HG03520 (cell line): Measurements from ENCODE around the gene STRN.
"Not testable (repeated sequence)": the region's sequence is repeated elsewhere in the genome, so short reads cannot be mapped to it uniquely, and the experiment has no call there.

Source experiments
- ATAC-seq: cut with Tn5 transposase; IDR thresholded peaks from one replicate; pipeline ENCODE4 v1.9.1; 2021; ENCODE audit warnings: mild to moderate bottlenecking, moderate library complexity; ENCODE audit not compliant: unreplicated experiment

The STRN gene

DNA sequence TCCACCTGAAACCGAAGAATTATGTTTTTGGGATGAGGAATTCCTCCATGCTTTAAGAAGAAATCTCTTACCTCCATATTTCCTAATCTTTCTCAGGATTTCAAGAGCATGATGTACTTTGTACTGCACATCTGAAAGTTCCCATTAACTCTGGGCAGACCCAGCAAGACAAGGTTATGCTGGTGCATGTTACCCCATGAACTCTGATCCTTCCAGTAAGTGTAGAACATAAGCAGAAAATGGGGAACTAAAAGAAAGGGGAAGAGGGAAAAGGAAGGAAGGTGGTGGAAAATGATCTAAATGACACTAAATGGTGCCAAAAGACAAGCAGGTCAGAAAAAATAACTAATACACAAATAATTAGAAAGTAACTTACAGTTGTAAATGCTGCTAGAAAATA, 50.7 kb downstream of the STRN start:
- ATAC-seq = no peak

DNA sequence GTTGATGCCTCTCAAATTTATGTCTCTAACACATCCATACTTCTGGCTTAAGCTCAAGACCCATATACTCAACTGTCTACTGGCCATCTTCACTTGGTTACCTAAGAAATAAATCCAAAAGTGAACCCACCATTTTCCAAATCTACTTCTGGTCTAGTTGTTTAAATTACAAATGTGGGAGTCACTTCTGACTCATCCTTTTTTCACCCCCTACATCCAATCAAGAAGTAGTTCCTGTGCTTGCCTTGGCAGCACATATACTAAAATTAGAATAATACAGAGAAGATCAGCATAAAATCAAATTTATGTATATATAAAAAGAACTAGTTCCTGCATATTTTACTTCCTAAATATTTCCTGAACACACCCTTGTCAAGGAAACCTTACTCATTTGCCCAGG, 53.6 kb downstream of the STRN start:
- no peak for ATAC-seq

DNA sequence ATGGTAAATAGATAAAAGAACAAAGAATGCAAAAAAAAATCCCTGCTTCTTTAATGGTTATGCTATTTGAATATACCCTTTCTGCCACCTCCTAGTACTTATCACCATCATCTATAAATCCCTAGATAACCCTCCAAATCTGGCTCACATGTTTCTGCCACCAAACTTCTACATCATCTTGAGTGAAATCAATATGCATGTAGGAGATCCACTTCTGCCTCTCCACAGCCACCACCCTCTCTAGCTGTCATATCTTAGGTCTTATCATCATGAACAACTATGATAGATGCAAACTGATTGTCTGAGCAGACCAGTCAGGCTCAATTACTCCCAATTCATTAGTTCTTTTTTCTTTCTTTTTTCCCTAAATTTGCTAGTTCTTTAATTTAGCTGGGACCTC, 55.3 kb downstream of the STRN start:
- no peak for ATAC-seq

DNA sequence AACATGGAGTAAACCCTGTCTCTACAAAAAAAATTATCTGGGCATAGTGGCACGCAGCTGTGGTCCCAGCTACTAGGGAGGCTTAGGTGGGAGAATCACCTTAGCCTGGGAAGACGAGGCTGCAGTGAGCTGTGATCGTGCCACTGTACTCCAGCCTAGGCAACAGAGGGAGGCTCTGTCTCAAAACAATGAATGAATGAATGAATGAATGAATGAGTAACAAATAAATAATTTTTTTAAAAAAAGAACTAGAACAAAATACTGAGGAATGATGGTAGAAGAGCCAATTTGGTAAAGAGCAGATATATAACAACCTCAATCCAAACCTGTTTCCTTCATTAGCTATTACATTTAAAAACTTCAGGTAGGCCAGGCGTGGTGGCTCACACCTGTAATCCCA, 60.1 kb downstream of the STRN start:
- no peak for ATAC-seq

DNA sequence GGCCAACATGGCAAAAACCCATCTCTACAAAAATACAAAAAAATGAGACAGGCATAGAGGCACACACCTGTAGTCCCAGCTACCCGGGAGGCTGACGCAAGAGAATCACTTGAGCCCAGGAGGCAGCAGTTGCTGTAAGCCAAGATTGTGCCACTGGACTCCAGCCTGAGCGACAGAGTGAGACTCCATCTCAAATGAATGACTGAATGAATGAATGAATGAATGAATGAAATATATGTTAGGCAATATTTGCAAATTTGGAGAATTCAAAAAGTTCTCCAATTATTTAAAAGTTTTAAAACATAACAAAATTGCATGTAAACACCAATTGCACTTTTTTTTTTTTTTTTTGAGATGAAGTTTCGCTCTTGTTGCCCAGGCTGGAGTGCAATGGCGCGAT, 61.7 kb downstream of the STRN start:
- no peak for ATAC-seq

DNA sequence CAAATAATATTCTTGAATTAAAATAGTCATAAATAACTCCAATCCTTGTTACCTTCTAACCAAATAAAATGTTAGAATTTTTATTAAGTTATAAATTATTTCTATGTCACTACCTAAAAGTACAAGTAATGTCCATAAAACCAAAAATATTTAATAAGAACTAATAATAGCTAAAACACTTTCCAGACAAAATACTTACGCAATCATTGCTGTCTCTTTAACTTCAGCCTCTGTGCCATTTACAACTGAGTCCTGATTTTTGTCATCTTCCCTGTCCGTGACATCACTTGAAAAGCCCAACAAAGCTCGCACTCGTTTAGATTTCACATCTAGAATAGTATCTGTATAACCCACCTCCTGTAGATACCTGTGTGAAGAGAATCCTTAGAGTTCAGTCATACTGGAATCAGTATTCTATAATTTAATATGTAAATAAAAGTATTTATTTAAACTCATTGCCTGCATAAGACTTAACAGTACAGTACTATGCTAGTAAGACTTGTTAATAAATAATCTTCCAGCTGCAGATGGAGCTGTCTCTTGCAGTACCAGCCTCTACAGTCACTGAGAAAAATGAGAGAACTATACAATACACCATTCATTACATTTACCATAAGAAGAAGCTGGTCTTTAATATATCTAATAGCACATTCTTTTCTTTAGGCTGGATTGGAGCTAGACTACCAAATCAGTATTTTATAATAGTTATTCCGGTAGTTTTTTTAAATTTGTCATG, 63.8 kb downstream of the STRN start:
- ATAC-seq = no peak

DNA sequence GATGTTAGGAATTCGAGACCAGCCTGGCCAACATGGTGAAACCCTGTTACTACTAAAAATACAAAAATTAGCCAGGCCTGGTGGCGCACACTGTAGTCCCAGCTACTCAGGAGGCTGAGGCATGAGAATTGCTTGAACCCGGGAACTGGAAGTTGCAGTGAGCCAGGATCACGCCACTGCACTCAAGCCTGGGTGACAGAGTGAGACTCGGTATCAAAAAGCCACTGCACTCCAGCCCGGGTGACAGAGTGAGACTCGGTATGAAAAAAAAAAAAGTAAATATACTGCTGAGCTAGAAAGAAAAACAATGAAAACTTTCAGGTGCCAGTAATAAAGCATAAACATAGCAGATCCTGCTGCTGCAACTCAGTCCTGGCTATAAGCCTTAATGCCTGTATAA, 73.5 kb downstream of the STRN start:
- no peak for ATAC-seq

DNA sequence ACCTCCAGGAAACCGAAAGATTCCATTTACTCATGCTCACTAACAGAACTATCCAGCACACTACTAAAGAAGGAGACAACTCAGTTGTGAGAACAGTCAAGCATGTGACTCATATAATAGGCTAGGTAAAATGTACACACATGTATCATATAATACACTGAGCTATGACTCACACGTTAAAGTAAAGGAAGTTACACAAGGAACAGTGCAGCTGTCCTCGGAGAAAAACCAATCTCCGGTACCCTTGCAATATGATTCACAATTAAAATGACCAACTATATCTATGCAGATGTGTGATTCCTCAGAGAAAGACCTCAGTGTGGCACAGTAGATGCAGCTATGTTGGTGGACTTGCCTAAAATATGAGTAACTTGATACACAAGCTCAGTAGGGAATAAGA, 76.5 kb downstream of the STRN start:
- no peak for ATAC-seq

DNA sequence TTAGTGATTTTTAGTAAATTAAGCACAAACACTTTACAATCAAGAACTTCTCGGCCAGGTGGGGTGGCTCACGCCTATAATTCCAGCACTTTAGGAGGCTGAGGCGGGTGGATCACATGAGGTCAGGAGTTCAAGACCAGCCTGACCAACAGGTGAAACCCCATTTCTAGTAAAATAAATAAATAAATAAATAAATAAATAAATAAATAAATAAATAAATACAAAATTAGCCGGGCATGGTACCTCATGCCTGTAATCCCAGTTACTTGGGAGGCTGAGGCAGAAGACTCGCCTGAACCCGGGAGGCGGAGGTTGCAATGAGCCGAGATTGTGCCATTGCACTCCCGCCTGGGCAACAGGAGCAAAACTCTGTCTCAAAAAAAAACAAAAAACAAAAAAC, 79.2 kb downstream of the STRN start:
- not testable (repeated sequence) for ATAC-seq

DNA sequence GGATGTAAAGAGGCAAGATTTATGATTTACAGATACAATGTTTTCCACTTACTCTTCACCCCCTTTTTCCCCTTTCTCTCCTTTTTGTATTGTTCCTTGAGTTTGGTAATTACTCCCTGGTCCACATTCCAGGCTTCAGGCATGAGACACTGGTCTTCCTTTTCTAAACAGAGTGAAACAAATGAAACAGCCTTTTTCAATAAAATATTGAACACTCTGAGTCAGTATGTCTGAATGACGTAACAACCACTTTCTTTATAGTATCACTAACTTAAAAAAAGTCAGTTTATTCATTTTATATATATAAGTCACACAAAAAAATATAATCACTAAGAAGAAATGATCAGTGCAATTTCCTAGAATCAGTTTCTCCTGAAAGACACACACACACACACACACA, 79.7 kb downstream of the STRN start:
- no peak for ATAC-seq

DNA sequence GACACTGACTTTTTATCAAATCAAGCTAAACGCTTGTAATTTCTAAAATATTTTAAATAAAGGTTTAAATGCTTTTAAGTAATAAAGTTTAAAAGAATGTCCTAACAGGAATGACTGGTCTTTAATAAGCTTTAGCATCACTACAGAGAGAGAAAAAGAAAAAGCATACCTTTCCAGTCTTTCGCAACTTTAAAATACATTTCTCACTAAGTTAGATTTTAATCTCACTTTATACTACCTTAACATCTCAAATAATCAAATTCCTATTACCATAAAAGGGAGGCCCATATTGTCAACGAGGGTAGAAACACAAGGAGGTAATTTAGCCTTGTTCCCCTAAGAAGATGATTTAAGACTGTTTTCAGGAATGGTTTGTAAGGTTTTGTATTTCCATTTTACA, 80.7 kb downstream of the STRN start:
- ATAC-seq = no peak

DNA sequence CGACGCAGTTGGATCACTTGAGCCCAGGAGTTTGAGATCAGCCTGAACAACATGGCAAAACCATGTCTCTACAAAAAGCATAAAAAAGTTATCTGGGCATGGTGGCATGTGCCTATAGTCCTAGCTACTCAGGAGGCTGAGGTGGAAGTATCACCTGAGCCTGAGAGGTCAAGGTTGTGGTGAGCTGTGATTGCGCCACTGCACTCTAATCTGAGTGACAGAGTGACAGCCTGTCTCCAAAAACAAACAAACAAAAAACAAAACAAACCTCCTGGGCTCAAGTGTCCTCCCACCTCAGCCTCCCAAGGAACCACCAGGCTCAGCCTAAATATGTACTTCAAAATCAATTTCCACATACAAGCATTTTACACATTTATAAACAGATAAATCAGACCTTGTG, 83.8 kb downstream of the STRN start:
- ATAC-seq = no peak

DNA sequence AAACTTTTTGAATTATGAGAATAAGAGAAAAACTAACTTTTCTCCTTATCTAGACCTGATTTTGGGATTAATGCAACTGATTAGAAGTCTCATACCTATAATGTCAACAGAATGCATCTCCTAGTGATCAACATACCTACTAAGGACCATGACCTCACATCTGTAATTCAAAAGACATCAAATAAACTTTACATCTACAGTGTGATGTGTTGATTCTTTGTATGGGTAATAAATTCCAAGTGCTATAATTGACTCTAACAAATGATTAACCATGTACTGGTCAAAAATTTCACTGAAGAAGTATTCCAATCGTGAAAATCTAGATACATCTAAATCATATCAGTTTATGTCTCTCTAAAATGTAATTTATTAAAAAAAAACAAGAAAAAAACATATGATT, 84.5 kb downstream of the STRN start:
- ATAC-seq = no peak

DNA sequence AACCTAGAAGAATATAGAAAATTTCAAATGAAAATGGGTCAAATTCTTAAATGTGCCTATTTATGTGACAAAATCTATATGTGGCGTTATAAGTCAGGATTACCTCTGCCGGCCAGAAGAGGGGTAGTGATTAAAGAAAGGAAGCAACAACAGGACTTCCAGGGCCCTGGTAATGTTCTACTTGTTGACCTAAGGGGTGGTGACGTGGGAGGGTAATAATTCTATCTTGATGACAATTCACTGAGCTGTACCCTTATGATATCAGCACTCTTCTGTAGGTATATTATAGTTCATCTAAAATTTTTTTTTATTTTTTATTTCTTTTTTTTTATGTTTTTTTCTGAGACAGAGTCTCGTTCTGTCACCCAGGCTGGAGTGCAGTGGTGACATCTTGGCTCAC, 87.9 kb downstream of the STRN start:
- no peak for ATAC-seq

DNA sequence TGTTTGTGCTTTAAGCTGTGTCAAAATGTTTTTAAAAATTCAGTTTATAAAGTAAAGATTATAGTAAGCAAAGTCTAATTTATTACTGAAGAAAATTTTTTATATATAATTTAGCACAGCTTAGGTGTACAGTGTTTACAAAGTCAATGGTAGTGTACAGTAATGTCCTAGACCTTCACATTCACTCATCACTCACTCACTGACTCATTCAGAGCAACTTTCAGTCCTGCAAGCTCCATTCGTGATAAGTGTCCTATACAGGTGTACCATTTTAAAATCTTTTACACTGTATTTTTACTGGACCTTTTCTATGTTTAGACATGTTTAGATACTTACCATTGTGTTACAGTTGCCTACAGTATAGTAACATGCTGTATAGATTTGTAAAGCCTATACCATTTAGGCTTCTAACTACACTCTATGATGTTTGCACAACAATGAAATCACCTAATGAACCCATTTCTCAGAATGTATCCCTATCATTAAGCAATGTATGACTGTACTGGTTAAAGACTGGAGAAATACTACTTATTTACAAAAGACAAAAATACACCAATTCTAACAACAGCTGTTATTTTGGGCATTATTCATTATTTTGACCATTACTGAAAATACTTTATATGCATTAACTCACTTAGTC, 95.1 kb downstream of the STRN start:
- no peak for ATAC-seq

DNA sequence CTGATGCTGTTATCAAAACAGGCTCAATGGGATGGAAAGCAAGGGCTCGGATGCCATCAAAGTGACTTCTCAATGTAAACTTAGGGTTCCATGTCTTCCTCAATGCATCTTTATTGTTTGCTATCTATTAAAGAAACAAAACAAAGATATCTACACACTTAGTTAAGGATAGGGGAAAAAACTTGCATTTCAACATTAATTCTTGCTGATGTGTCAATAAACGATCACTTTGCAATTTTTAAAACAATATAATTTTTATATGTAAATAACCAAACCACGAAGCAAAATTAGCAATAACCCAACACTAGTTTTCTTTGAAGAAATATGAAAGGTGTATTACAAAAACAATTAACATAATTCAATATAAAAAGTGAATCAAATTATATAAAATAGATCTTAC, 96.7 kb downstream of the STRN start:
- no peak for ATAC-seq

DNA sequence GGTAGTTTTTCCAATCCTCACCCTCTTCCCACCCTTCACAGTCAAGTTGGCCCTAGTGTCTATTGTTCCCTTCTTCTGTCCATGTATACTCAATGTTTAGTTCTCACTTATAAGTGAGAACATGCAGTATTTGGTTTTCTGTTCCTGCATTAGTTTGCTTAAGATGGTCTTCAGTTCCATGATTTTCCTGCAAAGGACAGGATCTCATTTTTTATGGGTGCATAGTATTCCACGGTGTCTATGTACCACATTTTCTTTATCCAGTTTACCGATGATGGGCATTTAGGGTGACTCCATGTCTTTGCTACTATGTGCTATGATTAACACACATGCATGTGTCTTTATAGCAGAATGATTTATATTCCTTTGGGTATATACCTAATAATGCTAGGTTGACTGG, 104.4 kb downstream of the STRN start:
- ATAC-seq = no peak

DNA sequence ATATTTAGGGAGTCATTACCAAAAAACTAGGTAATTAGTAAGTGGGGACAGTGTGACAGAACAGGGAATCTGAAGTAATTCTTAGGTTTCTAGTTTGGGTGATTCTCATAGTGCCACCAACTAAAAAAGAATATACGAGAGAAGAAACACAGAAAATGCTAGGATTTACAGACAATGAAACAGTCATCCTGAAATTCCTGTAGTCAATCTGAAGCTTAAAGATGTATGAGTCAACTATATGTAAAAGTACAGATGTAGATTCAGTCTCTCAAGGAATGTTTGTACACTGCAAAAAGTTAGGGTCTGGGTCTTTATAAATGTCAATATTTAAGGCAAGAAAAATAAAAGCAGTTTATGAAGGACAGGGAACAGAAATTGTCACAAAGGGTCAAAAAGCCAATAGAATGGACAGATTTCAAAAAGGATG, 107.0 kb downstream of the STRN start:
- ATAC-seq = no peak

DNA sequence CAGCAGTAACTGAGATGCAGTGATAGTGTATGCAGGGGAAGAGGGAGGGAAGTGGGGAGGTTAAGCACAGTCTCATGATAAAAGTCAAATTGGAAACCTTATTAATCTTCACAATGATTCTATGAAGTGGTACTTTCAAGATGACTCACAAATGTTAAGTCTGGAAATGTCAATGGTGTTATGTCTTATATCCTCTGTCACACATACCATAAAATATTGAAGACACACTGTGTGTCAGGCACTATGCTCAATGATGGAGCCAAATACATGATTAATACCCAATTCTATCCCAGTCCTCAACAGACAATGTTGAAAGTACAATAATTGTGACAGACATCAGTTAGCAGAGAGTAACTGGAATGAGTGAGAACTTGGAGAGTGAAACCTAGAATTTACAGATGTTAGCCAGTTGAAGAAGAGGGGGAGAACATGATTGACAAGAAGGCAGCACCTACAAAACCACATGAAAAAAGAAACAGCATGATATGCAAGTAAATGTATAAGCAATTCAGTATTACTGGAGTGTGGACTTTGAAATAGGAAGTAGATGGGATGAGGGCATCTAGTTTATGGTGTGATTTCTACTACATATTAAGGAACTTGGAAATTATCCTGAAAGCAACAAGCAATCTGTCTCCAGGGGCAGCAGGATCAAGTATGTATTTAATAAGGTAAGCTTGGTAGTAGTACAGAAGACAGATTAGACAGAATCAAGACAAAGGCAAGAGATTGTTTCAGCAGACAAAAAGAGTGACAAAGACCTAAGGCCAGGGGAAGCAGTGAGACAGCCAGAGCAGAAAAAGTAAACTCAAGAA, 107.6 kb downstream of the STRN start:
- ATAC-seq = no peak

DNA sequence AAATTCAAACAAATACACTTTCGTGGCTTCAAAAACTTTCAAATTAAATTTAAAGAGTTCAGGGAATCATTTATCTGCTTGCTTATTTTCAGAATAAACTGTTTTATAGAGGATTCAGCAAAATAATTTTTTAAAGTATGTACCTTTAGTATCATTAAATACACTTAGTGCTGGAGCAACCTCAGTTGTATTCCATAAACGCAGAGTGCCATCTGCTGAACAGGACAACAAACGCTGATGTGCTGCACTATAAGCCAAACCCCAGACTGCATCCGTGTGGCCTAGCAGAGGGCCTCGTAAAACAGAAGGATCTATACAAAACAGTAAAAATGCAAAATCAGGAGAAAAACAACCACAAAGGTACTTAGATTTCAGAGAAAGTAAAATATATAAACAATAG, 108.6 kb downstream of the STRN start:
- no peak for ATAC-seq

DNA sequence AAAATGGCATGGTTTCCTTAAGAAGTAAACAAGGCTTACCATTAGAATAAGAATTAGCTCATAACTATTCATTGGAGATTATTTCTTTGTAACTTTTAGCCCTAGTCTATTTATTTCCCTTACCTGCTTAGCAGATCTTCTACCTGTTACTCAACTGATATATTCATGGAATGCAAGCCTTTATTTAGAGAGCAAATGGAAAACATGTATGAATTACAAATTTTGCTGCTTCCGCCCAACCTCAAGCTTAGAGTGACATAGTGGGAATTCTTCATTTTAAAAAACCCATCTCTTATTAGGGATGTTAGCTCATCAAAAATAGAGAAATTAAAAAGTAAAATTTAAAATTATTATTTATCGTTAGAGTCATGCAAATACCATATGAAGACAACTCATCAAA, 110.9 kb downstream of the STRN start:
- ATAC-seq = no peak

DNA sequence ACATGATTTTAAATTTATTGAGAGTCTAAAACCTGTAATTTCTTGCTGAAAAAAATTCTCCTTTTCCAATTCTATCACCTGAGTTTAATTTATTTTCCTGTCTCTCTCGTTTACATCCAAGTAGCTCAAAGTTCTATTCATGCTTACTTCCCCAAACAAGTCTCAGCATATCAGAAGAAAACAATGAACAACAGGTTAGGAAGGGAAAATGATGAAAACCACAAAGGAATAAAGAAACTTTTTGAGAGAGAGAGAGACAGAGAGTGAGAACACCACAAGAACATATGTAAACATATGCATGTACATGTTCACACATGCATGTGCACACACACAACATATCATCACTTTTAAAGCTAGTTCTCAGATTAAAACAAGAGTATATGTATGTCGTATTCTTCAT, 112.1 kb downstream of the STRN start:
- no peak for ATAC-seq
